ENCODE measurements around the gene AP2B1.

Gene AP2B1

GRCh38 chr17:35666967-35667532 lies 79.9 kb downstream of the AP2B1 start:
- Histone ChIP-seq H3K4me3 (ENCODE audit: low read depth, low read length) (no peak overlapping the region), H3K4me2 (ENCODE audit: low read length) (no peak overlapping the region), H3K36me3 (ENCODE audit: control insufficient read depth in 1 of 2, insufficient read depth in 2 of 2, low read length in 2 of 2) (peaks cover 5 to 11% of the 10 kb centered on the region in 2 experiments), H2AK5ac (ENCODE audit: low read length) (no peak overlapping the region), H3K27me3 (ENCODE audit: insufficient read depth, low read length) (no peaks in the 10 kb centered on the region), H3K79me2 (ENCODE audit: control insufficient read depth, insufficient read depth, low read length, poor library complexity) (no peaks in the 10 kb centered on the region), H3K79me1 (ENCODE audit: low read length) (no peaks in the 10 kb centered on the region), H3K23ac (ENCODE audit: low read length) (no peak overlapping the region), H3K9me3 (ENCODE audit: insufficient read depth, low read depth, low read length) (no peaks in the 10 kb centered on the region), H3K9ac (ENCODE audit: low read length) (no peak overlapping the region), H3K18ac (ENCODE audit: low read length) (no peak overlapping the region), H3K4ac (ENCODE audit: low read depth, low read length) (no peak overlapping the region), H2BK12ac (ENCODE audit: low read length) (no peak overlapping the region), H2BK120ac (ENCODE audit: insufficient read depth, low read length, poor library complexity) (no peak overlapping the region), H3K27ac (ENCODE audit: low read depth, low read length) (no peak overlapping the region), H4K12ac (ENCODE audit: low read depth, low read length) (no peak overlapping the region), H4K8ac (ENCODE audit: low read depth, low read length) (no peak overlapping the region), H3K4me1 (ENCODE audit: control insufficient read depth in 1 of 2, insufficient read depth in 2 of 2, low read length in 2 of 2) (no peaks in the 10 kb centered on the region), H2BK5ac (ENCODE audit: low read depth, low read length, poor library complexity) (no peak overlapping the region), H3K14ac (ENCODE audit: low read length) (no peak overlapping the region), H2AFZ (ENCODE audit: insufficient read depth, low read length, poor library complexity) (no peak overlapping the region), H4K91ac (ENCODE audit: low read depth, low read length) (no peak overlapping the region)
- no peak for DNase-seq
- WGBS (ENCODE audit: extremely low coverage, insufficient coverage, insufficient read length): no CpG with 5 or more reads among the region's 2 CpGs

- no peaks in the 10 kb centered on the region for H3K27me3 ChIP-seq (ENCODE audit: insufficient read depth, low read length)
- no peak overlapping the region for H2BK12ac ChIP-seq (ENCODE audit: low read length)
- no peak overlapping the region for H2AK5ac ChIP-seq (ENCODE audit: low read length)
- H3K18ac ChIP-seq (ENCODE audit: low read length): no peak overlapping the region
- no peaks in the 10 kb centered on the region for H3K9me3 ChIP-seq (ENCODE audit: insufficient read depth, low read depth, low read length)
- H2BK5ac ChIP-seq (ENCODE audit: low read depth, low read length, poor library complexity): no peak overlapping the region
- no peaks in the 10 kb centered on the region for H3K79me2 ChIP-seq (ENCODE audit: control insufficient read depth, insufficient read depth, low read length, poor library complexity)
- no peak overlapping the region for H4K91ac ChIP-seq (ENCODE audit: low read depth, low read length)
- no peak overlapping the region for H3K4me3 ChIP-seq (ENCODE audit: low read depth, low read length)
- no peak overlapping the region for H4K8ac ChIP-seq (ENCODE audit: low read depth, low read length)
- no peaks in the 10 kb centered on the region for H3K4me1 ChIP-seq (ENCODE audit: control insufficient read depth in 1 of 2, insufficient read depth in 2 of 2, low read length in 2 of 2)
- H3K9ac ChIP-seq (ENCODE audit: low read length): no peak overlapping the region
- no CpG with 5 or more reads among the region's 4 CpGs for WGBS (ENCODE audit: extremely low coverage, insufficient coverage, insufficient read length)
- H3K4me2 ChIP-seq (ENCODE audit: low read length): no peak overlapping the region
- H4K12ac ChIP-seq (ENCODE audit: low read depth, low read length): no peak overlapping the region
- no peak overlapping the region for H3K14ac ChIP-seq (ENCODE audit: low read length)
- no peaks in the 10 kb centered on the region for H3K79me1 ChIP-seq (ENCODE audit: low read length)
- no peak overlapping the region for H3K27ac ChIP-seq (ENCODE audit: low read depth, low read length)
- no peak overlapping the region for H3K4ac ChIP-seq (ENCODE audit: low read depth, low read length)
- no peak overlapping the region for H2AFZ ChIP-seq (ENCODE audit: insufficient read depth, low read length, poor library complexity)
- no peak overlapping the region for H2BK120ac ChIP-seq (ENCODE audit: insufficient read depth, low read length, poor library complexity)
- no peak for DNase-seq
- H3K36me3 ChIP-seq (ENCODE audit: control insufficient read depth in 1 of 2, insufficient read depth in 2 of 2, low read length in 2 of 2): peaks cover 5 to 11% of the 10 kb centered on the region in 2 experiments
- H3K23ac ChIP-seq (ENCODE audit: low read length): no peak overlapping the region
Measured at GRCh38 chr17:35668802-35669201, 81.7 kb downstream of the AP2B1 start.

DNA sequence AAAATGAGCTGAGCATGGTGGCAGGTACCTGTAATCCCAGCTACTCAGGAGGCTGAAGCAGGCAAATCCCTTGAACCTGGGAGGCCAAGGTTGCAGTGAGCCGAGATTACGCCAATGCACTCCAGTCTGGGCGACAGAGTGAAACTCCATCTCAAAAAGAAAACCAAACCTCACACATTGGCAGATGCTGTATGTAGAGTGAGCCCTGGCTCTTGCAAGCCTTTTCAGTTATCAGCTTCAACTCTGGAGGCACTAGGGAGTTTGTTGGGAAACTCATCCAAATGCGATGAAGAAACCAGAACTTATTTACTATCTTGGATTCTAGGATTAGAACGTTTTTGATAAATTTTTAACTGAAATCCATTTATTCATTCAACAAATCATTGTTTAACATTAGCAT lies 87.4 kb downstream of the AP2B1 start:
- Histone ChIP-seq H3K36me3 (ENCODE audit: control insufficient read depth in 1 of 2, insufficient read depth in 2 of 2, low read length in 2 of 2) (peaks cover 8 to 15% of the 10 kb centered on the region in 2 experiments), H3K27ac (ENCODE audit: low read depth, low read length) (no peak overlapping the region), H3K79me1 (ENCODE audit: low read length) (no peaks in the 10 kb centered on the region), H2AFZ (ENCODE audit: insufficient read depth, low read length, poor library complexity) (no peak overlapping the region), H3K14ac (ENCODE audit: low read length) (no peak overlapping the region), H2BK5ac (ENCODE audit: low read depth, low read length, poor library complexity) (no peak overlapping the region), H3K23ac (ENCODE audit: low read length) (no peak overlapping the region), H3K4me3 (ENCODE audit: low read depth, low read length) (no peak overlapping the region), H3K18ac (ENCODE audit: low read length) (no peak overlapping the region), H4K91ac (ENCODE audit: low read depth, low read length) (no peak overlapping the region), H4K12ac (ENCODE audit: low read depth, low read length) (no peak overlapping the region), H3K4me1 (ENCODE audit: control insufficient read depth in 1 of 2, insufficient read depth in 2 of 2, low read length in 2 of 2) (no peaks in the 10 kb centered on the region), H3K4ac (ENCODE audit: low read depth, low read length) (no peak overlapping the region), H2BK12ac (ENCODE audit: low read length) (no peak overlapping the region), H3K9ac (ENCODE audit: low read length) (no peak overlapping the region), H4K8ac (ENCODE audit: low read depth, low read length) (no peak overlapping the region), H2BK120ac (ENCODE audit: insufficient read depth, low read length, poor library complexity) (no peak overlapping the region), H3K4me2 (ENCODE audit: low read length) (no peak overlapping the region), H2AK5ac (ENCODE audit: low read length) (no peak overlapping the region), H3K79me2 (ENCODE audit: control insufficient read depth, insufficient read depth, low read length, poor library complexity) (no peaks in the 10 kb centered on the region), H3K27me3 (ENCODE audit: insufficient read depth, low read length) (no peaks in the 10 kb centered on the region), H3K9me3 (ENCODE audit: insufficient read depth, low read depth, low read length) (no peaks in the 10 kb centered on the region)
- no peak for DNase-seq
- no CpG with 5 or more reads among the region's 5 CpGs for WGBS (ENCODE audit: extremely low coverage, insufficient coverage, insufficient read length)

- DNase-seq: no peak
- no peaks in the 10 kb centered on the region for H3K27me3 ChIP-seq (ENCODE audit: insufficient read depth, low read length)
- H3K79me1 ChIP-seq (ENCODE audit: low read length): no peaks in the 10 kb centered on the region
- H3K14ac ChIP-seq (ENCODE audit: low read length): no peak overlapping the region
- H3K18ac ChIP-seq (ENCODE audit: low read length): no peak overlapping the region
- H3K4me1 ChIP-seq (ENCODE audit: control insufficient read depth in 1 of 2, insufficient read depth in 2 of 2, low read length in 2 of 2): no peaks in the 10 kb centered on the region
- H2AK5ac ChIP-seq (ENCODE audit: low read length): no peak overlapping the region
- H4K8ac ChIP-seq (ENCODE audit: low read depth, low read length): no peak overlapping the region
- no peak overlapping the region for H4K91ac ChIP-seq (ENCODE audit: low read depth, low read length)
- no peak overlapping the region for H4K12ac ChIP-seq (ENCODE audit: low read depth, low read length)
- H3K4me3 ChIP-seq (ENCODE audit: low read depth, low read length): no peak overlapping the region
- H2BK120ac ChIP-seq (ENCODE audit: insufficient read depth, low read length, poor library complexity): no peak overlapping the region
- no peak overlapping the region for H3K23ac ChIP-seq (ENCODE audit: low read length)
- no peak overlapping the region for H3K4me2 ChIP-seq (ENCODE audit: low read length)
- no peaks in the 10 kb centered on the region for H3K9me3 ChIP-seq (ENCODE audit: insufficient read depth, low read depth, low read length)
- no peak overlapping the region for H3K27ac ChIP-seq (ENCODE audit: low read depth, low read length)
- no peak overlapping the region for H2BK5ac ChIP-seq (ENCODE audit: low read depth, low read length, poor library complexity)
- no peak overlapping the region for H3K4ac ChIP-seq (ENCODE audit: low read depth, low read length)
- H3K36me3 ChIP-seq (ENCODE audit: control insufficient read depth in 1 of 2, insufficient read depth in 2 of 2, low read length in 2 of 2): peaks cover 13 to 20% of the 10 kb centered on the region in 2 experiments
- H3K79me2 ChIP-seq (ENCODE audit: control insufficient read depth, insufficient read depth, low read length, poor library complexity): no peaks in the 10 kb centered on the region
- no peak overlapping the region for H3K9ac ChIP-seq (ENCODE audit: low read length)
- H2AFZ ChIP-seq (ENCODE audit: insufficient read depth, low read length, poor library complexity): no peak overlapping the region
- WGBS (ENCODE audit: extremely low coverage, insufficient coverage, insufficient read length): no CpG with 5 or more reads among the region's 2 CpGs
- no peak overlapping the region for H2BK12ac ChIP-seq (ENCODE audit: low read length)
Measured at GRCh38 chr17:35676441-35676840, 89.3 kb downstream of the AP2B1 start.

Measured in trophoblast cell (in vitro differentiated cells and primary cell).